Left ventricle myocardium inferior (tissue), 1 donor: ENCODE measurements around the gene TMEM17. TPM values are rescaled to one million over a fixed set of nuclear protein-coding genes. Genes with fewer than 3 reads are reported as not detected.
"Not testable (repeated sequence)": the region's sequence is repeated elsewhere in the genome, so short reads cannot be mapped to it uniquely, and the experiment has no call there.

Experiments
- DNase-seq: peaks from one replicate; pipeline ENCODE4 v3.0.0-alpha.2; 2020
- H3K27ac ChIP-seq: fragments of 200-600 bp; replicated peaks from 2 replicates; pipeline ENCODE4 v1.8.0; 2021
- H3K27me3 ChIP-seq: fragments of 200-600 bp; 2 replicates; pipeline ENCODE4 v1.8.0; 2021; ENCODE audit warnings: low read depth
- H3K36me3 ChIP-seq: fragments of 200-600 bp; 2 replicates; pipeline ENCODE4 v1.8.0; 2021
- H3K4me1 ChIP-seq: fragments of 200-600 bp; 2 replicates; pipeline ENCODE4 v1.8.0; 2021
- H3K4me3 ChIP-seq: fragments of 200-600 bp; 2 replicates; pipeline ENCODE4 v1.8.0; 2021; ENCODE audit warnings: mild to moderate bottlenecking, moderate library complexity
- H3K9me3 ChIP-seq: fragments of 200-600 bp; replicated peaks from 2 replicates; pipeline ENCODE4 v1.8.0; 2021
- CTCF ChIP-seq: fragments of 200-600 bp; IDR thresholded peaks from 2 replicates; pipeline ENCODE4 v1.8.0; 2021; ENCODE audit warnings: antibody characterized with exemption, mild to moderate bottlenecking, borderline replicate concordance
- intact Hi-C: fragments of 100-400 bp; cut with micrococcal nuclease; formaldehyde crosslinking; loops from one replicate; pipeline ENCODE4 v1.11.0; 2022
- total RNA-seq: library from RNA; stranded (reverse); fragmentation: NEBNext Ultra II Directional; extraction: Animal tissue kit (Norgen Biotek cat#: 25700); gene quantifications from one replicate; pipeline ENCODE4 v1.2.1, GENCODE V29; 2021
- donor health status: DM: no; HTN: yes; CAD: no; lungs with severe emphysema.

The TMEM17 gene
- total RNA-seq, 1 donor from 2014 or later, result 2.2 TPM

DNA sequence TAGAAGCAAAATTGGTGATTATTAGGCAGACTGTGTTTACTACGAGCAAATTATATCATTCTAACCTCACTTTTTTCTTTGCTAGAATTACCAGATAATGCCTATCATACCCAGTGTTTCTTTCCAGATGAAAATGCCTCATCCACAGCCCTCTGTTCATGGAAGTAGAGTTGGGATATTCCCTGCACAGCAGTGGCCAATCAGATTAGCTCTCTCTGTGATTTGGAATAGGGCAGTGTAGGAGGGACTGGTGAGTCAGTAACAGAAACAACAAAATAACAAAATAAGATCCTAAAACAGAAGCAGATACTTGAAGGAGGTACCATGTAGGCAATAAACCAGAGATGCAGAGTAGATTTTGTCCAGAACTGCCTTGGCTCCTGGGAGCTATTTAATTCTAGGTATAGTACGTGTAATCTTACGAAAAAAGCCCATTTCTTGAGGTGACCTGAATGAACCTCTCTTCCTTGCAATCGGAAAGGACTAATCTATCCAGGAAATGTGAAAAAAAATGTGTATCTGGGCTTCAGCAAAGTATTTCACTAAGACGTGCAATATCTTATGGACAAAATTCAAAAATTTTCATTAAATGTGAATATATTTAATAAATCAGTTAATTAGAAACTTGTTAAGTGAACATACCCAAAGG lies 18.4 kb upstream of the TMEM17 start:
- DNase-seq, result no peak
- H3K4me3 ChIP-seq, result no peak overlapping the region
- H3K9me3 ChIP-seq, result no peaks in the 10 kb centered on the region
- no peaks in the 10 kb centered on the region for H3K36me3 ChIP-seq
- TF ChIP-seq CTCF, result no peak
- intact Hi-C loops, result no loop called here
- H3K27me3 ChIP-seq, result no peaks in the 10 kb centered on the region
- H3K4me1 ChIP-seq, result no peaks in the 10 kb centered on the region
- no peak overlapping the region for H3K27ac ChIP-seq

DNA sequence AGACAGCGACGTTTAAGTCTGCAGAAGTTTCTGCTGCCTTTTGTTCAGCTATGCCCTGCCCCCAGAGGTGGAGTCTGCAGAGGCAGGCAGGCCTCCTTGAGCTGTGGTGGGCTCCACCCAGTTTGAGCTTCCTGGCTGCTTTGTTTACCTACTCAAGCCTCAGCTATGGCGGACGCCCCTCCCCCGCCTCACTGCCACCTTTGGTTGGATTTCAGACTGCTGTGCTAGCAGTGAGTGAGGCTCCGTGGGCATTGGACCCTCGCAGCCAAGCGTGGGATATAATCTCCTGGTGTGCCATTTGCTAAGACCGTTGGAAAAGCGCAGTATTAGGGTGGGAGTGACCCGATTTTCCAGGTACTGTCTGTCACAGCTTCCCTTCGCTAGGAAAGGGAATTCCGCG lies 15.1 kb upstream of the TMEM17 start:
- intact Hi-C loops, H3K36me3 ChIP-seq, H3K4me3 ChIP-seq, H3K9me3 ChIP-seq, H3K4me1 ChIP-seq, H3K27ac ChIP-seq, H3K27me3 ChIP-seq, DNase-seq: not testable (repeated sequence)

- no peaks in the 10 kb centered on the region for H3K4me1 ChIP-seq
- no peaks in the 10 kb centered on the region for H3K27me3 ChIP-seq
- intact Hi-C loops, result no loop called here
- H3K9me3 ChIP-seq, result peaks cover 9% of the 10 kb centered on the region
- TF ChIP-seq CTCF, result no peak
- H3K27ac ChIP-seq, result no peak overlapping the region
- H3K36me3 ChIP-seq, result no peaks in the 10 kb centered on the region
- no peak overlapping the region for H3K4me3 ChIP-seq
- no peak for DNase-seq
These were observed 6.4 kb upstream of the TMEM17 start for GRCh38 chr2:62512384-62512783.

DNA sequence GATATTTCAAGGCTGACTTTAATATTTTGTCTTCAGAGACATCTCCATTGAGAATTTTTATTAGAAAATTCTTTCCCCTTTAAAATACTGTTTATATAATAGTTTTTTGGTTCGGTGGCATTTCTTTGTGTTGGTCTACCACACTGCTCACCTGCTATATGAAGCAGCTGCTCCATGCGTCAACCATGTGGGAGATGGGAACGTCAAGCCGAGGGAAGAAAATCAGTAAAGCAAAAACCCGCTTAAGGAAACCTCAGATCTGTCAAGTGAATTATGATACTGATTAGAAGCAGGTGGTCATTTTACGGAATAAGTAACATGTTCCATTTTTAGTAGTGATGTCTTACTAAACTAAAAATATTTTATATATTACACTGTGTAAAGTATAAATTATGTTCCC lies 5.6 kb upstream of the TMEM17 start:
- H3K4me1 ChIP-seq, result peaks cover 4% of the 10 kb centered on the region
- no peak for DNase-seq

GRCh38 chr2:62506421-62506750 lies 391 bp upstream of the TMEM17 start:
- Histone ChIP-seq H3K4me3 (peak overlapping the region; percentile 75), H3K4me1 (peaks cover 15% of the 10 kb centered on the region), H3K27me3 (no peaks in the 10 kb centered on the region), H3K36me3 (no peaks in the 10 kb centered on the region), H3K9me3 (no peaks in the 10 kb centered on the region), H3K27ac (peak overlapping the region; percentile 92)
- intact Hi-C loops, result no loop called here
- no peak for TF ChIP-seq CTCF
- no peak for DNase-seq

More for the DNA sequence above, 5.6 kb upstream of the TMEM17 start:
- no peak overlapping the region for H3K4me3 ChIP-seq
- no peak for TF ChIP-seq CTCF
- H3K27ac ChIP-seq, result no peak overlapping the region
- H3K36me3 ChIP-seq, result no peaks in the 10 kb centered on the region
- intact Hi-C loops, result no loop called here
- H3K9me3 ChIP-seq, result peaks cover 4% of the 10 kb centered on the region
- H3K27me3 ChIP-seq, result no peaks in the 10 kb centered on the region

DNA sequence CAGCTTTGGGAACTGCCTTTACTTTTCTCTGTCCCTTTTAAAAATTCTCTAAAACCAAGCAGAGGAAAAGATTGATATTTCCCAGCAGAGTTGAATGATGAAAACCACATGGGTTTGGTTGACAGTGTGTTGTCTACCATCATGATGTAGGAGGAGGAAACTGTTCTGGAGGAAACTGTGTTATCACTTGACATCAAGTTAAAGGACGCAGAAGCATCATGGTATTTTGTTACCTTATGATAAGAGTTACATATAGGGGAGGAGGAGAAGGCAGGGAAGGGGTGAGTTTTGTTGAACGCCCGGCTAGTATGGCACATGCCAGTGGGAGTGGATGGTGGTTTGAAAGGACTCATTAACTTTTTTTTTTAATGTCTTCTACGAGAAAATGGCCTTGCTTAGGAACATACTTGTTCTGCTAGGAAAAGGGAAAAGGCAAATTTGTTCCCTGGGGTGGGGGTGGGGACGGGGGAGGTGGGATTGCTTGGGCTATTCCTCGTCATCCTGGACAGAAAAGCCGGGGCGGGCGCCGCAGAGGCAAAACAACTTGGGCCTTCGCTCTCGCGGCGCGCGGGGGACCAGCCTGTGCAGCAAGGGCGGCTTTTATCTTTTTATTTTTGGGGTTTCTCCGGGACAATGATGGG lies 766 bp downstream of the TMEM17 start:
- intact Hi-C loops, result no loop called here
- H3K27ac ChIP-seq, result peak overlapping the region; percentile 92
- DNase-seq, result no peak
- H3K36me3 ChIP-seq, result no peaks in the 10 kb centered on the region
- no peaks in the 10 kb centered on the region for H3K27me3 ChIP-seq
- peak overlapping the region; percentile 75 for H3K4me3 ChIP-seq
- H3K4me1 ChIP-seq, result peaks cover 15% of the 10 kb centered on the region
- no peaks in the 10 kb centered on the region for H3K9me3 ChIP-seq
- no peak for TF ChIP-seq CTCF
